Measurements from ENCODE around the gene COPZ1. TPM values are rescaled to one million over a fixed set of nuclear protein-coding genes. Genes with fewer than 3 reads are reported as not detected.
A peak's percentile ranks its signal among the peaks of the same experiment; 100 is the strongest.

COPZ1 gene
- total and polyA plus RNA-seq, 9 of the 15 experiments (the other 6 are each of a cell fraction or from before 2014, with no cell fraction given): 137 to 487 (median 233) TPM

DNA sequence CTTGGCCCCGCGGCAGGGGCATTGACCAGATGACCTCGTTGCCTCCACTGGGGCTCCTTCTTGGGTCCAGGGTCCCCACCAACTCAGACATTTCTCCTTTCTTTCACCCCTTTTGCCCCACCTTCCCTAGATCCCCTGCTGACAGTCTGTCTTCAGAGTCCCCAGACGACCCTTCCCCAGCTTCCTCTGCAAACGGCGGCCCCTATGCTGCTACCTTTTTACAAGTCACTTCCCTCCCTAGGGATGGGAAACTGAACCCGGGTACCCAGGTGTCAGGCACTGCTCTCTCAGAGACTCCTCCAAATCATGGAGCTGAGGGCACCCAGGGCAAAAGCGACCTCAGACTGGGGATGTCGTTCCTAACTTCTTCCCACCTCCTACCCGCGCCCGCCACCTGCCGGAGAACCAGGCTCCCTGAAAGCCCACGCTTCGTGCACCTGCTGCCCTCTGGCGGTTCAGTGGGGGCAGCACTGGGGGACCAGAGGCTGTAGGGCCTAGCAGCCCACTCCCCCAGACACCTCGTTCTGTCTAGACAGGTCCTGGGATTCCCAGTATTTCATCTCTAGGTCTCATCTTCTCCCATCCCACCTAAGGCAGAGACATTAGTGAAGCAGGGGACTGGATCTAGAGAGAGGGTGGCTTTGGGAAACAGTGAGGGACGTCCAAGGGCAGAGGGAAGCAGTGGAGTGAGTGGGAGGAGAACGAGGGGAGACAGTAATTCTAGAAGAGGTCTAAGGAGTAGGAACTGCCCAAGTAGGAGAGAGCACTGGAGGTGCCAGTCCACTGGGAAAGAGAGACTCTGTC, 54.7 kb downstream of the COPZ1 start (continued):
- TF ChIP-seq HEY1 (CRISPR knock-in tag; IDR thresholded peaks at IDR 0.05; ENCODE audit: borderline replicate concordance): no peak
- TF ChIP-seq, protein P1, sequence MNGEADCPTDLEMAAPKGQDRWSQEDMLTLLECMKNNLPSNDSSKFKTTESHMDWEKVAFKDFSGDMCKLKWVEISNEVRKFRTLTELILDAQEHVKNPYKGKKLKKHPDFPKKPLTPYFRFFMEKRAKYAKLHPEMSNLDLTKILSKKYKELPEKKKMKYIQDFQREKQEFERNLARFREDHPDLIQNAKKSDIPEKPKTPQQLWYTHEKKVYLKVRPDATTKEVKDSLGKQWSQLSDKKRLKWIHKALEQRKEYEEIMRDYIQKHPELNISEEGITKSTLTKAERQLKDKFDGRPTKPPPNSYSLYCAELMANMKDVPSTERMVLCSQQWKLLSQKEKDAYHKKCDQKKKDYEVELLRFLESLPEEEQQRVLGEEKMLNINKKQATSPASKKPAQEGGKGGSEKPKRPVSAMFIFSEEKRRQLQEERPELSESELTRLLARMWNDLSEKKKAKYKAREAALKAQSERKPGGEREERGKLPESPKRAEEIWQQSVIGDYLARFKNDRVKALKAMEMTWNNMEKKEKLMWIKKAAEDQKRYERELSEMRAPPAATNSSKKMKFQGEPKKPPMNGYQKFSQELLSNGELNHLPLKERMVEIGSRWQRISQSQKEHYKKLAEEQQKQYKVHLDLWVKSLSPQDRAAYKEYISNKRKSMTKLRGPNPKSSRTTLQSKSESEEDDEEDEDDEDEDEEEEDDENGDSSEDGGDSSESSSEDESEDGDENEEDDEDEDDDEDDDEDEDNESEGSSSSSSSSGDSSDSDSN (IDR thresholded peaks at IDR 0.05; ENCODE audit: borderline replicate concordance in 1 of 2, low read depth in 2 of 2, low read length in 2 of 2): peak in 1 of 2 experiments; percentile 77; a peak in 1 of 4 replicates
- TF ChIP-seq TAF7 (tag; IDR thresholded peaks at IDR 0.05): no peak
- TF ChIP-seq XRCC4 (IDR thresholded peaks at IDR 0.05; ENCODE audit: extremely low read depth, insufficient read depth, insufficient read length): no peak
- TF ChIP-seq SMARCB1 (IDR thresholded peaks at IDR 0.05; ENCODE audit: insufficient read length, low read depth): no peak
- TF ChIP-seq SAFB (IDR thresholded peaks at IDR 0.05; ENCODE audit: borderline replicate concordance, low read depth, low read length): no peak
- no peak for TF ChIP-seq ZFP30 (CRISPR knock-in tag; IDR thresholded peaks at IDR 0.05; ENCODE audit: borderline replicate concordance)
- no peak for TF ChIP-seq ZKSCAN8 (CRISPR knock-in tag; IDR thresholded peaks at IDR 0.05)
- no peak for TF ChIP-seq POLR2H (tag; IDR thresholded peaks at IDR 0.05; ENCODE audit: low read depth)
- TF ChIP-seq ZNF445 (CRISPR knock-in tag; IDR thresholded peaks at IDR 0.05; ENCODE audit: low read depth): no peak
- no peak for TF ChIP-seq ZNF561 (CRISPR knock-in tag; conservative IDR thresholded peaks at IDR 0.05)
- peak; percentile 47; the same call in 1 of the 2 replicates for TF ChIP-seq FOXP1 (CRISPR knock-in tag; IDR thresholded peaks at IDR 0.05)
- no peak for TF ChIP-seq ZNF584 (CRISPR knock-in tag; IDR thresholded peaks at IDR 0.05; ENCODE audit: low read depth)
- TF ChIP-seq SMAD4 (CRISPR knock-in tag; conservative IDR thresholded peaks at IDR 0.05): peak; percentile 47; the same call in 1 of the 2 replicates
- TF ChIP-seq MTA2 (IDR thresholded peaks at IDR 0.05; ENCODE audit: low read depth): no peak
- no peak for TF ChIP-seq POU5F1 (IDR thresholded peaks at IDR 0.05; ENCODE audit: borderline replicate concordance, low read depth, low read length, partially characterized antibody)
- no peak for TF ChIP-seq MCM3 (IDR thresholded peaks at IDR 0.05)
- TF ChIP-seq COPS2 (conservative IDR thresholded peaks at IDR 0.05): no peak
- no peak for TF ChIP-seq ZNF707 (CRISPR knock-in tag; conservative IDR thresholded peaks at IDR 0.05)
- no peak for TF ChIP-seq RHOXF2B (CRISPR knock-in tag; conservative IDR thresholded peaks at IDR 0.05)
- TF ChIP-seq, protein P2, sequence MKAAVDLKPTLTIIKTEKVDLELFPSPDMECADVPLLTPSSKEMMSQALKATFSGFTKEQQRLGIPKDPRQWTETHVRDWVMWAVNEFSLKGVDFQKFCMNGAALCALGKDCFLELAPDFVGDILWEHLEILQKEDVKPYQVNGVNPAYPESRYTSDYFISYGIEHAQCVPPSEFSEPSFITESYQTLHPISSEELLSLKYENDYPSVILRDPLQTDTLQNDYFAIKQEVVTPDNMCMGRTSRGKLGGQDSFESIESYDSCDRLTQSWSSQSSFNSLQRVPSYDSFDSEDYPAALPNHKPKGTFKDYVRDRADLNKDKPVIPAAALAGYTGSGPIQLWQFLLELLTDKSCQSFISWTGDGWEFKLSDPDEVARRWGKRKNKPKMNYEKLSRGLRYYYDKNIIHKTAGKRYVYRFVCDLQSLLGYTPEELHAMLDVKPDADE (conservative IDR thresholded peaks at IDR 0.05; ENCODE audit: control insufficient read depth, low read depth, low read length): no peak
- no peak for TF ChIP-seq RBBP5 (IDR thresholded peaks at IDR 0.05; ENCODE audit: borderline replicate concordance, insufficient read depth, low read length, poor library complexity, severe bottlenecking)
- TF ChIP-seq KAT8 (IDR thresholded peaks at IDR 0.05; ENCODE audit: low read depth): no peak
- peak; percentile 54; the same call in 1 of the 2 replicates for TF ChIP-seq EP400 (IDR thresholded peaks at IDR 0.05)
- TF ChIP-seq CTBP1 (IDR thresholded peaks at IDR 0.05; ENCODE audit: borderline replicate concordance): peak; percentile 79; the same call in 1 of the 2 replicates
- peak; percentile 35 to 79; a peak in 2 of 4 replicates for TF ChIP-seq MAZ (CRISPR knock-in tag; conservative IDR thresholded peaks at IDR 0.05 in 1 of 2, IDR thresholded peaks at IDR 0.05 in 1 of 2)
